GM21390 (cell line): ENCODE results near the gene HLA-DQA1.
A peak's percentile ranks its signal among the peaks of the same experiment; 100 is the strongest.
"Not testable (repeated sequence)": the region's sequence is repeated elsewhere in the genome, so short reads cannot be mapped to it uniquely, and the experiment has no call there.

Source experiments
- ATAC-seq: cut with Tn5 transposase; IDR thresholded peaks from one replicate; pipeline ENCODE4 v1.9.1; 2021; ENCODE audit not compliant: unreplicated experiment

Gene HLA-DQA1

DNA sequence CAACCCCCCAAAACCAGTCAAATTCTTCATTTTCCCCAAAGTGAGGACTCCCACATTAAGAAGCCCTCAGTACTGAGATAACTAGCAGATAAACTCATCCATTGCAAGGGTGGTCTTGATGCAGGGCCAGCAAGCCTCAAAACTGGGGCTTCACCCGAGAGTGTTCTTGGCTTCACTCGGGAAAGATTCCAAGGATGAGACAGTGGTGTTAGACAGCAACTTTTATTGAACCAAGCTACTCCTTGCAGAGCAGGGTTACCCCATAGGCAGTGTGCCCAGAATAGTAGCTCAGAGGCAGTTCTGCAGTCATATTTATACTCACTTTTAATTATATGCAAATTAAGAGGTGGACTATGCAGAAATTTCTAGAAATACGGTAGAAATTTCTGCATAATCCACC, 15.8 kb upstream of the HLA-DQA1 start:
- no peak for ATAC-seq

- ATAC-seq = peak; percentile 59
These were observed 14.4 kb upstream of the HLA-DQA1 start for GRCh38 chr6:32622545-32623401.

DNA sequence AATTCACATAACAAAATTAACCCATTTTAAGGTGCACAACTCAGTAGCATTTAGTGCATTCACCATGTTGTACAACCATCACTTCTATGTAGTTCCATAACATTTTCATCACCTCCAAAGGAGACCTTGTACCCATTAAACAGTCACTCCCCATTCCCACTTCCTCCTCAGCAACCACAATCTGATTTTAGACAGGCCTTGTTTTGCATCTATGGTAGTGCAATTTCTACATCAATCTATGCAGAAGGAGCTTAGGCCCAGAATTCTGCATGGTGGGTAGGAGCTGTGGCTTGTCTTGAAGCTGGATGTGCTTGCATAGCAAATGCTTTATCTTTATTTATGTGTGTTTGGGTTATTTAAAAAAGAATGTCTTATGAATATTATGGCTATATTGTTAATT, 13.5 kb upstream of the HLA-DQA1 start:
- ATAC-seq = no peak

GRCh38 chr6:32624565-32624964, 12.6 kb upstream of the HLA-DQA1 start:
- no peak for ATAC-seq

DNA sequence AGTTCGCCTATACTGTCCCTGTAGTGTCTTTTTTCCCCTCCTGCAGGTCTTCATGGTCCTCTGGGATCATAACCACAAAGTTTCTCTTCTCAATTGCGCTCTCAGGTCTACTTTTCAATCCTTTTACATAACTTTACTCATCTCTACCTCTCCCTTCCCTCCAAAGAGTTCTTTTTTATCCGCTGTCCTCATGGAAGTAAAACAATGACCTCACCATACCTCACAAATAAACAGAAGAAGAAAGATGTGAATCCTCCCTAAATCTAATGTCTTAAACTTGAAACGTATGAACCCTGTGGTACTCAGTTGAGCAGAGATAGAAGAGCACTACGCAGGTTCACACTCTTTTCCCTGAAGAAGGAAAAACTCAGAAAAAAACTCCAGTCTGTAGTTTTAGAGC, 12.1 kb upstream of the HLA-DQA1 start:
- no peak for ATAC-seq

- ATAC-seq = no peak
These were observed 10.0 kb upstream of the HLA-DQA1 start for GRCh38 chr6:32627249-32627648.

DNA sequence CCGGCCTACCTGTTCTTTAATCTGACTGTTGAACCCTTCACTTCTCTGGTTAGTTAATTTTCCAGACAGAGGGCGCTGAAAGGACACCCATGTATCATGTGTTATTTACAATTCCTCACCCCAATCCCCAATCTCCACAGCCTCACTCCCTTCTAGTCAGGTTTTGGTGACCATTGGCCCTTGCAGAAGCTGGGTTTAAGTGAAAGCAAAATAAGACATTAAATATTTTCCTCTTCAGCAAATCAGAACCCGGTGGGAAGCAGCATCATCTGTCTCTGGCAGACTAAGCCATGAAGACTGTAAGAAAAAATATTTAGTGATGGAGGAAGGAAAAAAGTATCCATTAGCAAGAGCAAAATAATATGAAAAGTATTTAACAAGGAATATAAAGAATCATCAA, 9.4 kb upstream of the HLA-DQA1 start:
- ATAC-seq = no peak

GRCh38 chr6:32629793-32630192, 7.4 kb upstream of the HLA-DQA1 start:
- ATAC-seq = not testable (repeated sequence)

DNA sequence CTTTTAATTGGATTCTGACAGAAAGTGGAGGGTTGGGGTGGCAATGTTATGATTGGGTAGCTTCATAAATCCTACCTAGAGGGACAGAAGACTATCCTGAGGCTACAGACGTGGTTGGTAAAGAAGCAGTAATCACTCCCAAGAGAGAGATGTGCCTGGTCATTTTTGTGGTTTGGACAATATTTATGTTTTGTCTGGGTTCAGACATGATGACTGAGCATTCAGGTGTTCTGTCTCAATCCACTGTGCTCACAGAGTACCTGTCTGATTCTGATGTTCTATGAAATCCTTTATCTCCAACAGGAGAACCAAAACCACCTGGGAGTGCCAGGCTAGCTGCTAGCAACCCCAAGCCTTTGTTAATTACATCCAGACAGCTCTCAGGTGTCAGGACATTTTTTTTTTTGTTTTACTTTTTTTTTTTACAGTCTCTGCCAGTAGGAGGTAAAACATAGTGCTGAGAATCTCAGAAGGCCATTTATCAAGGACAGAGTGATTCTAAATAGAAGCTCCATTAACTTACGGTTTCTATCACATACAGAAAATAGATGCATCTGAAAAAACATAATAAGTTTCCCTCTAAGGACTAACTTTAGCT, 1.6 kb upstream of the HLA-DQA1 start:
- ATAC-seq = no peak

- ATAC-seq = no peak
These were observed 677 bp downstream of the HLA-DQA1 start for GRCh38 chr6:32637883-32638282.

- ATAC-seq = no peak
These were observed 1.5 kb downstream of the HLA-DQA1 start for GRCh38 chr6:32638532-32639219.

- no peak for ATAC-seq
These were observed 2.5 kb downstream of the HLA-DQA1 start for GRCh38 chr6:32639440-32640394.

DNA sequence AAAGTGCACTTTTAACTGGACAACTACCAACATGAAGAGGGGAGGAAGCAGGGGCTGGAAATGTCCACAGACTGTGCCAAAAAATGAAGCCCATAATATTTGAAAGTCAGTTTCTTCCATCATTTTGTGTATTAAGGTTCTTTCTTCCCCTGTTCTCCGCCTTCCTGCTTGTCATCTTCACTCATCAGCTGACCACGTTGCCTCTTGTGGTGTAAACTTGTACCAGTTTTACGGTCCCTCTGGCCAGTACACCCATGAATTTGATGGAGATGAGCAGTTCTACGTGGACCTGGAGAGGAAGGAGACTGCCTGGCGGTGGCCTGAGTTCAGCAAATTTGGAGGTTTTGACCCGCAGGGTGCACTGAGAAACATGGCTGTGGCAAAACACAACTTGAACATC, 3.9 kb downstream of the HLA-DQA1 start:
- no peak for ATAC-seq

DNA sequence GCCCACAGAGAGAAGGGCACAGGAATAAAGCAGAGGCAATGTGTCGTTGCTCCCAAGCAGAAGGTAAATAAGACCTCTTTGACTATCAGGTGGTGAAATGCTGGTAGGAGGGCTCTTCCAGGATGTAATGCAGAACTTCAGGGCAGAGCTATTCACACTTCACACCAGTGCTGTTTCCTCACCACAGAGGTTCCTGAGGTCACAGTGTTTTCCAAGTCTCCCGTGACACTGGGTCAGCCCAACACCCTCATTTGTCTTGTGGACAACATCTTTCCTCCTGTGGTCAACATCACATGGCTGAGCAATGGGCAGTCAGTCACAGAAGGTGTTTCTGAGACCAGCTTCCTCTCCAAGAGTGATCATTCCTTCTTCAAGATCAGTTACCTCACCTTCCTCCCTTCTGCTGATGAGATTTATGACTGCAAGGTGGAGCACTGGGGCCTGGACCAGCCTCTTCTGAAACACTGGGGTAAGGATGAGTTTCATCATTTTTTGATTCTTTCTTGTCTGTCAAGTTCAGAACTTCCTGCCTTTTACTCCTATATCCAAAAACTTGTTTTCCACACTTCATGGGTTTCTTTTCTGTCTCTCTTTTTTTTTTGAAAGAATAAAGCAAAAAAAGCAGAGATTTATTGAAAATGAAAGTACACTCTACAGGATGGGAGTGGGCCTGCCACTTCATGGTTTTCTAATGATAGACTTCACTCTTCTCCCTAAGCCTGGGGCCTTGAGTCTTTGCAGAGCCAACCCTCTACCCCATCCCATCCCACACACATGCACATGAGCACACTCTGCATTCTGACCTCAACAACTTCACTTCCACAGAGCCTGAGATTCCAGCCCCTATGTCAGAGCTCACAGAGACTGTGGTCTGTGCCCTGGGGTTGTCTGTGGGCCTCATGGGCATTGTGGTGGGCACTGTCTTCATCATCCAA, 4.8 kb downstream of the HLA-DQA1 start:
- ATAC-seq = not testable (repeated sequence)

- no peak for ATAC-seq
These were observed 5.5 kb downstream of the HLA-DQA1 start for GRCh38 chr6:32642720-32643106.

DNA sequence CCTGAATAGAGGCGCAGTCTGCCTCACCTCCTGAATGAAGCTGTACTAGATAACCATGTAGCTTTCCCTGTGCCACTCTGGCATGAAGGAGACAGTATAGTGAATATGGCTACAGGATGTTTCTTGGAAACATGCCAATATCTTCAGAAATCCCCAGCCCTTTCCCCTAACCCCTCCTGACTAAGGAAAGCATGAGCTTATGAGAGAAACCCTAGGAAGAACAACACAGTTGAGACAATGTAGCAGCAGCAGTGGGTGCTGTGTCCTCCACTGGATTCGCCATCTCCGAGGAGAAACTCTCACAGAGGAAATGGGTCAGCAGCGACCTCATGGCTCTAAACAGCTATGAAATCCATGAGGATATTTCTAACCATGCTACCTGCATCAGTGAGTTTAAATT, 6.7 kb downstream of the HLA-DQA1 start:
- no peak for ATAC-seq

DNA sequence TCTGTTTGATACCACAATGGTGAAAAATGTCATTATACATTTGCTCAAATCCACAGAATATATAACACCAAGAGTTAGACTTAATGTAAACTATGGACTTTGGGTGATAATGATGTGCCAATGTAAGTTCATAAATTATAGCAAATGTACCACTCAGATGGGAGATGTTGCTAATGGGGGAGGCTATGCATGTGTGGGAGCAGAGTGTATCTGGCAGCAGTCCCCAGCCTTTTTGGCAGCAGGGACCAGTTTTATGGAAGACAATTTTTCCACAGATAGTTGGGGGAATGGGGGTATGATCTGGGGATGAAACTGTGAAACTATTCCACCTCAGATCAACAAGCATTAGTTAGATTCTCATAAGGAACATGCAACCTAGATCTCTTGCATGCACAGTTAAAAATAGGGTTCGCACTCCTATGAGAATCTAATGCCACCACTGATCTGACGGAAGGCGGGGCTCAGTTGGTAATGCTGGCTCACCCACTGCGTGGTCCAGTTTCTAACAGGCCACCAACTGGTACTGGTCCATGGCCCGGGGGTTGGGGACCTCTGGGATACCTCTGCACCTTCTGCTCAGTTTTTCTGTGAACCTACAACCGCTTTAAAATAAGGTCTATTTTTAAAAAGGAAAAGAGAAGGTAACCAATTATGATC, 8.0 kb downstream of the HLA-DQA1 start:
- ATAC-seq = no peak

DNA sequence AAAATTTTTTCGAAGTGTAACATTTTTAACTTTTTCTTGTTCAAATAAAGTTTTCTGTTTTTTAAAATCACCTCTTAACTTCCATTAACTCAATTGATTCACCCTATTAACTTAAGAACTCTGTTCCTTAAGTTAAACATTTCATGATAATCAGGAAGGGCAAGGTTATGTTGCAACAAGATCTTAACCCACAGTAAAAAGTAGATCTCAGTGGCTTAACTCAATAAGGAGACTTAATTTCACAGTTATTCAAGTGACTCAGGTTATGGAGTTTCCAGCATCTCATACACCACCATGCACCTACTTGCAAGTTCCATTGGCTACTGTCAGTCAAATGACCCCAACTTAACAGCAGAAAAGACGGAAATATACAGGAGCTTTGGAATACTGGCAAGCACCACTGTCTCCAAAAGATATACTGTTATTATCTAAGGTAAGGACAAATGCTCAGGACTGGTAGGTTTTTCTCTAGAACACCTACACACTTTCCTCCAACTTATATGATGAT, 18.1 kb downstream of the HLA-DQA1 start:
- no peak for ATAC-seq

DNA sequence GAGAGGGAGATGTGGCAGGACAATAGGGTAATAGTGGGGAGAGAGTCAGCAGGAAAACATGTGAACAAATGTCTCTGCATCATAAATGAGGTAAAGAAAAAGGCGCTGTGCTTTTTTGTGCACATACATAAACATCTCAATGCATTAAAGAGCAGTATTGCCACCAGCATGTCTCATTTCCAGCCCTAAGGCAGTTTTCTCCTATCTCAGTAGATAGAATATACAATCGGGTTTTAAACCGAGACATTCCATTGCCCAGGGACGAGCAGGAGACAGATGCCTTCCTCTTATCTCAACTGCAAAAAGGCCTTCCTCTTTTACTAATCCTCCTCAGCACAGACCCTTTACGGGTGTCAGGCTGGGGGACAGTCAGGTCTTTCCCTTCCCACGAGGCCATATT, 20.1 kb downstream of the HLA-DQA1 start:
- not testable (repeated sequence) for ATAC-seq
